K562 (cell line): ENCODE results near the gene CNDP2. TPM values are rescaled to one million over a fixed set of nuclear protein-coding genes. Genes with fewer than 3 reads are reported as not detected.

Source experiments
- ATAC-seq: fragments of 200-7000 bp; cut with Tn5 transposase; 3 replicates; pipeline ENCODE4 v1.9.1; 2020; ENCODE audit warnings: moderate library complexity
- BruUV-seq: library from RNA; stranded (reverse); fragments of 400-500 nt; replicated peaks from 2 replicates; lab custom pipeline; 2021; lab: Mats Ljungman, UMichigan
- CTCF ChIA-PET: fragments of 300-600 bp; formaldehyde crosslinking; extraction: SDS; loops from one replicate; lab custom pipeline; 2021; ENCODE audit warnings: low intra/inter-chr PET ratio; lab: Yijun Ruan, JAX
- POLR2A ChIA-PET: fragments of 300-600, 350-650 bp; sonication (Branson Sonifier 250); formaldehyde crosslinking; extraction: SDS; loops from one replicate; lab custom pipeline; 2021; ENCODE audit warnings: antibody characterized with exemption, inconsistent platforms; lab: Yijun Ruan, JAX
- DNase-seq, 4 experiments: peaks; one replicate each; pipeline versions ENCODE4 v3.0.0 to v3.0.0-alpha.2; 2011 to 2018; ENCODE audit warnings: low spot score in 3 of 4, mixed read lengths in 3 of 4; ENCODE audit errors: extremely low read depth in 1 of 4
- FAIRE-seq: peaks from 2 replicates; lab custom pipeline; 2011; peaks lifted over from hg19 to GRCh38; lab: Jason Lieb, UNC
- H2AFZ ChIP-seq: 2 replicates; pipeline ENCODE4 v1.6.0; 2011; ENCODE audit warnings: low read depth, low read length, control low read depth, inconsistent platforms
- H3K27ac ChIP-seq: fragments of 200-600 bp; 3 replicates; pipeline ENCODE4 v1.8.0; 2011; ENCODE audit warnings: low read depth, mild to moderate bottlenecking, control low read depth, inconsistent platforms, low read length, moderate library complexity, mixed read lengths; ENCODE audit errors: extremely low read depth
- H3K27me3 ChIP-seq, 2 experiments: fragments of 300-600 bp in 1 of 2; 2 replicates in 1 of 2; 3 replicates in 1 of 2; pipeline versions ENCODE4 v1.6.0 to v1.8.0; 2011; ENCODE audit warnings: inconsistent platforms in 2 of 2, low read length in 2 of 2, mild to moderate bottlenecking in 1 of 2, mixed read lengths in 1 of 2, moderate library complexity in 1 of 2; ENCODE audit not compliant: control insufficient read depth in 2 of 2, insufficient read depth in 2 of 2
- H3K36me3 ChIP-seq: fragments of 300-600 bp; 3 replicates; pipeline ENCODE4 v1.8.0; 2011; ENCODE audit warnings: mild to moderate bottlenecking, low read length, inconsistent platforms; ENCODE audit not compliant: control insufficient read depth, insufficient read depth
- H3K4me1 ChIP-seq, 2 experiments: fragments of 200-600 bp in 1 of 2; replicated peaks in 1 of 2; 2 replicates in 1 of 2; 3 replicates in 1 of 2; pipeline versions ENCODE4 v1.5.1 to v1.8.0; 2011; ENCODE audit warnings: inconsistent platforms in 2 of 2, low read length in 2 of 2, mild to moderate bottlenecking in 1 of 2, mixed read lengths in 1 of 2, moderate library complexity in 1 of 2; ENCODE audit not compliant: control insufficient read depth in 2 of 2, insufficient read depth in 2 of 2
- H3K4me2 ChIP-seq: 2 replicates; pipeline ENCODE4 v1.6.1; 2011; ENCODE audit warnings: low read length, control low read depth, inconsistent platforms, mixed read lengths; ENCODE audit not compliant: insufficient read depth
- H3K4me3 ChIP-seq: fragments of 200-600 bp; sonication (generic), shearing (Covaris generic); 2 replicates; pipeline ENCODE4 v1.5.1; 2016; ENCODE audit warnings: control low read depth, inconsistent platforms
- H3K79me2 ChIP-seq: fragments of 200-600 bp; 3 replicates; pipeline ENCODE4 v1.8.0; 2011; ENCODE audit warnings: low read length, inconsistent platforms; ENCODE audit not compliant: control insufficient read depth, insufficient read depth
- H3K9ac ChIP-seq, 2 experiments: 2 replicates each; pipeline versions ENCODE4 v1.6.0 to v1.6.1; 2011; ENCODE audit warnings: low read depth in 2 of 2, low read length in 2 of 2, control low read depth in 1 of 2, inconsistent platforms in 1 of 2, mild to moderate bottlenecking in 1 of 2, mixed read lengths in 1 of 2; ENCODE audit not compliant: insufficient read depth in 1 of 2
- H3K9me1 ChIP-seq: one replicate; pipeline ENCODE4 v1.6.0; 2011; ENCODE audit warnings: inconsistent platforms, mild to moderate bottlenecking, low read length, moderate library complexity; ENCODE audit not compliant: control insufficient read depth, insufficient read depth
- H3K9me3 ChIP-seq: replicated peaks from 2 replicates; pipeline ENCODE4 v1.5.1; 2011; ENCODE audit warnings: low read depth, low read length, inconsistent platforms; ENCODE audit not compliant: control insufficient read depth, insufficient read depth
- H4K20me1 ChIP-seq: replicated peaks from 2 replicates; pipeline ENCODE4 v1.6.1; 2011; ENCODE audit warnings: low read length, inconsistent platforms, mixed read lengths; ENCODE audit not compliant: control insufficient read depth, insufficient read depth
- BMI1 ChIP-seq: fragments of 150-350 bp; IDR thresholded peaks from 2 replicates; pipeline ENCODE4 v1.6.1; 2014; ENCODE audit warnings: low read length
- ELF4 ChIP-seq: fragments of 450-650 bp; formaldehyde crosslinking; IDR thresholded peaks from 2 replicates; pipeline ENCODE4 v1.4.0; 2022; ENCODE audit warnings: missing genetic modification characterization
- HSF4 ChIP-seq: fragments of 250-450 bp; sonication (Bioruptor Pico); IDR thresholded peaks from 2 replicates; pipeline ENCODE4 v2.1.2; 2022; ENCODE audit warnings: mild to moderate bottlenecking, moderate library complexity, borderline replicate concordance
- NR2C2 ChIP-seq, 2 experiments: fragments of 200-800 bp in 1 of 2; sonication (Bioruptor generic) in 1 of 2; sonication (generic) in 1 of 2; formaldehyde crosslinking in 1 of 2; IDR thresholded peaks; 2 replicates each; pipeline versions ENCODE4 v1.6.1 to v1.8.0; 2016 to 2022; ENCODE audit warnings: mild to moderate bottlenecking in 1 of 2, missing compliant biosample characterization in 1 of 2, missing genetic modification characterization in 1 of 2, missing genetic modification reagents in 1 of 2
- NRF1 ChIP-seq, 2 experiments: fragments of 450-650 bp; IDR thresholded peaks in 1 of 2; conservative IDR thresholded peaks in 1 of 2; 2 replicates each; pipeline ENCODE4 v1.6.1; 2014; ENCODE audit warnings: mild to moderate bottlenecking in 2 of 2
- RFX5 ChIP-seq: IDR thresholded peaks from 2 replicates; pipeline ENCODE4 v1.6.1; 2011; ENCODE audit warnings: low read depth, mild to moderate bottlenecking, improper control_type of control experiment, low read length
- ZBTB17 ChIP-seq: fragments of 450-650 bp; formaldehyde crosslinking; IDR thresholded peaks from 2 replicates; pipeline ENCODE4 v1.4.0; 2020; ENCODE audit warnings: mild to moderate bottlenecking
- ZNF699 ChIP-seq: fragments of 250-450 bp; sonication (Bioruptor Pico); IDR thresholded peaks from 2 replicates; pipeline ENCODE4 v1.8.0; 2021; ENCODE audit warnings: mild to moderate bottlenecking, moderate library complexity; ENCODE audit not compliant: insufficient replicate concordance
- WGBS: fragments of 100-300 bp; shearing (Covaris generic); methylation state at CpG from one replicate; pipeline ENCODE4 v1.1.6; 2016; ENCODE audit warnings: low coverage, mixed read lengths; ENCODE audit not compliant: insufficient coverage; ENCODE audit errors: missing lambda C conversion rate; 5-methylcytosine and 5-hydroxymethylcytosine counted together
- in situ Hi-C: fragments of 300-500 bp; cut with MboI; formaldehyde crosslinking; loops from 4 replicates; pipeline ENCODE4 v1.15.0; 2018; ENCODE audit warnings: inconsistent platforms, mixed read lengths
- intact Hi-C: fragments of 100-400 bp; cut with micrococcal nuclease; formaldehyde crosslinking; loops from 2 replicates; pipeline ENCODE4 v1.14.2; 2022
- polyA plus RNA-seq, 8 experiments: library from polyadenylated mRNA; depleted of rRNA in 4 of 8; stranded (reverse) in 5 of 8; unstranded in 3 of 8; fragments of >200 nt; fragmentation: Nextera tagmentation in 2 of 8; fragmentation: Illumina TruSeq in 1 of 8; extraction: Ambion mirVana in 2 of 8; extraction: Trizol in 1 of 8; gene quantifications; 2 replicates each; pipeline versions ENCODE4 v1.2.1 to v1.2.3, GENCODE V29; 2011 to 2014; ENCODE audit warnings: inconsistent platforms in 1 of 8, missing spikeins in 1 of 8
- total RNA-seq, 7 experiments: library from RNA; depleted of rRNA in 6 of 7; stranded (reverse); fragments of >200 nt in 6 of 7; fragmentation: Illumina TruSeq in 2 of 7; extraction: Trizol in 2 of 7; gene quantifications; 2 replicates each; pipeline versions ENCODE4 v1.2.1 to v1.2.3, GENCODE V29; 2011 to 2021; ENCODE audit warnings: low replicate concordance in 1 of 7
- TF ChIP-seq, protein P1 (sequence below): sonication (generic); formaldehyde crosslinking; IDR thresholded peaks from 2 replicates; pipeline ENCODE4 v1.4.0; 2020; ENCODE audit warnings: mild to moderate bottlenecking, missing genetic modification reagents
- TF ChIP-seq, protein P2 (sequence below): fragments of 450-650 bp; IDR thresholded peaks from 2 replicates; pipeline ENCODE4 v1.6.1; 2017; ENCODE audit warnings: antibody characterized with exemption, mild to moderate bottlenecking
- TF ChIP-seq, protein P3 (sequence below), 2 experiments: fragments of 450-650 bp; IDR thresholded peaks; 2 replicates each; pipeline ENCODE4 v1.6.1; 2016

The CNDP2 gene
- total and polyA plus RNA-seq, 9 of the 15 experiments (the other 6 are each of a cell fraction or from before 2014, with no cell fraction given), result 34.1 to 128 (median 53.8) TPM

DNA sequence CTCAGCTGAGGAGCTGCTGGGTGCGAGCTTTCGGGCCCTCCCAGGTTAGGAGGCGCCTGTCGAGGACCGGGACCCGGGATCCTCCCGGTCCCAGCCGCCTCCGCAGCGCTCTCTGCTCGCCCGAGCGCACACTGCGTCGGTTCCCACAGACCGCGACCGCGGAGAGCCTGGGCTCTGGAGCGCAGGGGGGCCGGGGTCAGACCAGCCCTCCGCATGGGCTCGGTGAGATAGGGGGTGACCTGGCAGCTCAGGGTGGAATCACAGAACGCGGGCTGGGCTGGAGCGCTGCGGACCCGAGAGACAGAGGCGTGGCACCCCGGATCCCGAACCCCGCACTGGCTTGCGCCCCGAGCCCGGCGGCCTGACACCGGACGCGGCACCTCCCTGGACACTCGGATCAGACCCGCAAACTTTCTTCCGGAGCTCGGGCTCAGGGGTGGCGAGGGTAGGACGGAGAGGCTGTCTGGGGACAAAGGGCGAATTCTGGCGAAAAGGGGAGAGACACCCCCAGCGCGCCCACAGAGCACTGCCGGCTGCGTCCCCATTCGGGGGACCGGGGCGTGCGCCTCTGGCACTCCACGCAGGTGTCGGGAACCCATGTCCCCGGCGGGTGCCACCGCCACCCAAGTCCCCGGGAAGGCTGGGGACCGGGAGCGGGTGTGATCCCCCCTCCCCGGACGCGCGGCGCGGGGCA lies 39.7 kb upstream of the CNDP2 start (continued):
- no peak for TF ChIP-seq ZNF699 (CRISPR knock-in tag)

DNA sequence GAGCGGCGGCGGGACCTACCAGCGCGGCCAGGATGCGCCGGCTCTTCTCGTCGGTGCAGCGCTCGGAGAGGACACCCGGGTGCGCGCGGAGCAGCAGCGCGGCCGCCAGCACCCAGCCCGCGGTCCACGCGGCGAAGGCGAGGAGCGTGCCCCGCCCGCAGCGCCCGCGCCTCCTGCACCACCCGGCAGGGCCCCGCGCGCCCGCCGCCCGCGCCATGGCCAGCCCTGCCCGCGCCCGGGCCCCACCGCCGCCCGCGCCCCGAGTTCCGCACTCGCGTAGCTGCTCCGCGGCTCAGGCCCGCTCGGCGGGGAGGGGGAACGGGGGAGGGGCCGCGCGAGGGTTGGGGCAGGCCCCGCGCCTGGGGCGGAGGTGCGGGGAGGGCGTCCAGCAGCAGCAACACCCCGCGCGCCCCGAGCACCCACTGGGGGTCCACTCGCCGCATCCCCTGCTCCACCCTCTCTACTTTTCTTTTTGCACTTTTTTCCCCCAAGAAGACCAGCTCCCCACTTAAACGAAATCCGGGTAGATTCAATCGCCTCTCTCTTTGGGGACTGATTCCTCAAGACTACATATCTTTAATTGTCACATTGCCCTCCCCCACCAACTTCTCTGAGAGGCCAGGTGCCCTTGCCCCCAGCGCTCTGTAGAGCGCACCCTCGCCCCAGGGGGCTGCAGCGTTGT lies 39.0 kb upstream of the CNDP2 start, which contains the start of gene DIPK1C:
Gene DIPK1C (minus strand): TSS at position 266 of the 682 bp plus-strand sequence. CDS start 49 bp downstream, at position 217.
- Histone ChIP-seq H3K9me3 (no peaks in the 10 kb centered on the region), H3K4me1 (no peaks in the 10 kb centered on the region), H3K9ac (no peak within 1 kb of the TSS), H3K27ac (no peak within 1 kb of the TSS), H3K9me1 (no peaks in the 10 kb centered on the region), H3K79me2 (no peaks in the 10 kb centered on the region), H4K20me1 (peaks cover 5% of the 10 kb centered on the region), H2AFZ (no peak within 1 kb of the TSS), H3K27me3 (peaks cover 5 to 35% of the 10 kb centered on the region in 2 experiments; a peak in 3 of 5 replicates), H3K4me3 (no peak within 1 kb of the TSS), H3K36me3 (no peaks in the 10 kb centered on the region), H3K4me2 (no peak within 1 kb of the TSS)
- ChIA-PET POLR2A (no interaction called here), CTCF (no interaction called here)
- in situ Hi-C loops (no loop called here), intact Hi-C loops (no loop called here)
- ATAC-seq (no peak), DNase-seq (no peak), FAIRE-seq (no peak)
- WGBS, result 0% methylated on average over 1 of the region's 76 CpGs
- BruUV-seq, result no TSS peak
- TF ChIP-seq, protein P1, sequence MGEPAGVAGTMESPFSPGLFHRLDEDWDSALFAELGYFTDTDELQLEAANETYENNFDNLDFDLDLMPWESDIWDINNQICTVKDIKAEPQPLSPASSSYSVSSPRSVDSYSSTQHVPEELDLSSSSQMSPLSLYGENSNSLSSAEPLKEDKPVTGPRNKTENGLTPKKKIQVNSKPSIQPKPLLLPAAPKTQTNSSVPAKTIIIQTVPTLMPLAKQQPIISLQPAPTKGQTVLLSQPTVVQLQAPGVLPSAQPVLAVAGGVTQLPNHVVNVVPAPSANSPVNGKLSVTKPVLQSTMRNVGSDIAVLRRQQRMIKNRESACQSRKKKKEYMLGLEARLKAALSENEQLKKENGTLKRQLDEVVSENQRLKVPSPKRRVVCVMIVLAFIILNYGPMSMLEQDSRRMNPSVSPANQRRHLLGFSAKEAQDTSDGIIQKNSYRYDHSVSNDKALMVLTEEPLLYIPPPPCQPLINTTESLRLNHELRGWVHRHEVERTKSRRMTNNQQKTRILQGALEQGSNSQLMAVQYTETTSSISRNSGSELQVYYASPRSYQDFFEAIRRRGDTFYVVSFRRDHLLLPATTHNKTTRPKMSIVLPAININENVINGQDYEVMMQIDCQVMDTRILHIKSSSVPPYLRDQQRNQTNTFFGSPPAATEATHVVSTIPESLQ (CRISPR knock-in tag), result no peak
- TF ChIP-seq RFX5 (no peak), ELF4 (CRISPR knock-in tag) (no peak), HSF4 (CRISPR knock-in tag) (no peak), NRF1 (conservative IDR thresholded peaks at IDR 0.05 in 1 of 2, IDR thresholded peaks at IDR 0.05 in 1 of 2) (no peak), BMI1 (no peak), ZBTB17 (CRISPR knock-in tag) (no peak), NR2C2 (CRISPR knock-in tag; IDR thresholded peaks at IDR 0.05) (no peak), NR2C2 (tag; IDR thresholded peaks at IDR 0.05) (no peak)
- TF ChIP-seq, protein P2, sequence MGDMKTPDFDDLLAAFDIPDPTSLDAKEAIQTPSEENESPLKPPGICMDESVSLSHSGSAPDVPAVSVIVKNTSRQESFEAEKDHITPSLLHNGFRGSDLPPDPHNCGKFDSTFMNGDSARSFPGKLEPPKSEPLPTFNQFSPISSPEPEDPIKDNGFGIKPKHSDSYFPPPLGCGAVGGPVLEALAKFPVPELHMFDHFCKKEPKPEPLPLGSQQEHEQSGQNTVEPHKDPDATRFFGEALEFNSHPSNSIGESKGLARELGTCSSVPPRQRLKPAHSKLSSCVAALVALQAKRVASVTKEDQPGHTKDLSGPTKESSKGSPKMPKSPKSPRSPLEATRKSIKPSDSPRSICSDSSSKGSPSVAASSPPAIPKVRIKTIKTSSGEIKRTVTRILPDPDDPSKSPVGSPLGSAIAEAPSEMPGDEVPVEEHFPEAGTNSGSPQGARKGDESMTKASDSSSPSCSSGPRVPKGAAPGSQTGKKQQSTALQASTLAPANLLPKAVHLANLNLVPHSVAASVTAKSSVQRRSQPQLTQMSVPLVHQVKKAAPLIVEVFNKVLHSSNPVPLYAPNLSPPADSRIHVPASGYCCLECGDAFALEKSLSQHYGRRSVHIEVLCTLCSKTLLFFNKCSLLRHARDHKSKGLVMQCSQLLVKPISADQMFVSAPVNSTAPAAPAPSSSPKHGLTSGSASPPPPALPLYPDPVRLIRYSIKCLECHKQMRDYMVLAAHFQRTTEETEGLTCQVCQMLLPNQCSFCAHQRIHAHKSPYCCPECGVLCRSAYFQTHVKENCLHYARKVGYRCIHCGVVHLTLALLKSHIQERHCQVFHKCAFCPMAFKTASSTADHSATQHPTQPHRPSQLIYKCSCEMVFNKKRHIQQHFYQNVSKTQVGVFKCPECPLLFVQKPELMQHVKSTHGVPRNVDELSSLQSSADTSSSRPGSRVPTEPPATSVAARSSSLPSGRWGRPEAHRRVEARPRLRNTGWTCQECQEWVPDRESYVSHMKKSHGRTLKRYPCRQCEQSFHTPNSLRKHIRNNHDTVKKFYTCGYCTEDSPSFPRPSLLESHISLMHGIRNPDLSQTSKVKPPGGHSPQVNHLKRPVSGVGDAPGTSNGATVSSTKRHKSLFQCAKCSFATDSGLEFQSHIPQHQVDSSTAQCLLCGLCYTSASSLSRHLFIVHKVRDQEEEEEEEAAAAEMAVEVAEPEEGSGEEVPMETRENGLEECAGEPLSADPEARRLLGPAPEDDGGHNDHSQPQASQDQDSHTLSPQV, result no peak
- TF ChIP-seq, protein P3, sequence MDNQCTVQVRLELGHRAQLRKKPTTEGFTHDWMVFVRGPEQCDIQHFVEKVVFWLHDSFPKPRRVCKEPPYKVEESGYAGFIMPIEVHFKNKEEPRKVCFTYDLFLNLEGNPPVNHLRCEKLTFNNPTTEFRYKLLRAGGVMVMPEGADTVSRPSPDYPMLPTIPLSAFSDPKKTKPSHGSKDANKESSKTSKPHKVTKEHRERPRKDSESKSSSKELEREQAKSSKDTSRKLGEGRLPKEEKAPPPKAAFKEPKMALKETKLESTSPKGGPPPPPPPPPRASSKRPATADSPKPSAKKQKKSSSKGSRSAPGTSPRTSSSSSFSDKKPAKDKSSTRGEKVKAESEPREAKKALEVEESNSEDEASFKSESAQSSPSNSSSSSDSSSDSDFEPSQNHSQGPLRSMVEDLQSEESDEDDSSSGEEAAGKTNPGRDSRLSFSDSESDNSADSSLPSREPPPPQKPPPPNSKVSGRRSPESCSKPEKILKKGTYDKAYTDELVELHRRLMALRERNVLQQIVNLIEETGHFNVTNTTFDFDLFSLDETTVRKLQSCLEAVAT (IDR thresholded peaks at IDR 0.05), result no peak
